ENCODE data around the gene CDCA7L.

The CDCA7L gene

DNA sequence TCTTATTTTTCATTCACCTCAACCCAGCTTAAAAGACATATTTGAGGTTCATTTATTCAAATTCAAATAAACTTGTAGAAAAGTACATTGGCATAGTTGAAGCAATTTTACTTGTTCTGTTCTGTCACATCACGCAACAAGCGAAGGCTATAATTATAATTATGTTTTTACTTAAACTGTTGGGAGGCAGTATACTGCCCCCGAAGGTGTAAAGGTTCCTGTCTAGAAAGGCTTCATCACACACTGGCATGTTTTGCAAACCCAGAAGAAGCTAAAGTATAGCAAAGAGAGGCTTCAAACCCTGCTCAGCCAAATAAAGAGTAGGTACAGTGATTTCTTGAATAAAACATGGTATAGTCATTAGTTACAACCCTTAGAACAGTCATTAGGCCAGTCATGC lies 62.6 kb downstream of the CDCA7L start:
- TF ChIP-seq TCF12 (IDR thresholded peaks at IDR 0.05; ENCODE audit: low read depth), result no peak
- no peak for TF ChIP-seq FOXM1 (IDR thresholded peaks at IDR 0.05; ENCODE audit: borderline replicate concordance, low read depth)
- TF ChIP-seq, protein P1, sequence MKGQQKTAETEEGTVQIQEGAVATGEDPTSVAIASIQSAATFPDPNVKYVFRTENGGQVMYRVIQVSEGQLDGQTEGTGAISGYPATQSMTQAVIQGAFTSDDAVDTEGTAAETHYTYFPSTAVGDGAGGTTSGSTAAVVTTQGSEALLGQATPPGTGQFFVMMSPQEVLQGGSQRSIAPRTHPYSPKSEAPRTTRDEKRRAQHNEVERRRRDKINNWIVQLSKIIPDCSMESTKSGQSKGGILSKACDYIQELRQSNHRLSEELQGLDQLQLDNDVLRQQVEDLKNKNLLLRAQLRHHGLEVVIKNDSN (IDR thresholded peaks at IDR 0.05), result no peak
- no peak for TF ChIP-seq TEAD4 (IDR thresholded peaks at IDR 0.05)
- TF ChIP-seq RAD21 (IDR thresholded peaks at IDR 0.05; ENCODE audit: low read depth), result no peak
- TF ChIP-seq, protein P2, sequence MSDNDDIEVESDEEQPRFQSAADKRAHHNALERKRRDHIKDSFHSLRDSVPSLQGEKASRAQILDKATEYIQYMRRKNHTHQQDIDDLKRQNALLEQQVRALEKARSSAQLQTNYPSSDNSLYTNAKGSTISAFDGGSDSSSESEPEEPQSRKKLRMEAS (IDR thresholded peaks at IDR 0.05), result no peak
- no peak for TF ChIP-seq EGR1 (IDR thresholded peaks at IDR 0.05)
- TF ChIP-seq YY1 (IDR thresholded peaks at IDR 0.05; ENCODE audit: low read depth), result no peak

DNA sequence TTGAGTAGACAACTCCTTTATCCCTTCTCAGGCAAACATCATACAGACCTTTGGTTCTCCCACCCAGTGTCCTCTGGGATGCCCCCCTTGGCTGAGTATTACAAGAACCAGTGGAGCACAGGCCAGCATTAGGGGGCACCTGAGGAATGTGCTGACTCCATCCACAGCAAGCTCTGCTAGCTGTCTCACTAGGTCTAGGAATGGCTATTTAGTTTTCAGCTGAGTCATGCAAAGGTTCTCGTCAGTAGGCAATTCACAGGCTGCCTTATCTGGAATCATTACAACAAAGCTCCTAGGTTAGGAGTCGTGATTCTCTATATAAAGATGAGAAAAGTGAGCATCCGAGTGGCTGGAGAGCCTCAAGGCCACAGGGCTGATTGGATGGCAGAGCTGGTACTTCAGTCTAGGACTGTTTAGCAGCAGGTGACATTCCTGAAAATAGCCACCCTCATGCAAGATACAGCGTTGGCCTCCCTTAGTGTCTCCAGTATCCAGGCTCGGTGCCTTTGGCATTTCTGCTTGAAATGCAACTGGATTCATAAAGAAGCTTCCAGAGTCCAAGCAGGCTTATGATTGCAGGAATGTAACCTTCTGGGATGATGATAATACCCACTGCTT lies 75.8 kb downstream of the CDCA7L start:
- TF ChIP-seq, protein P3, sequence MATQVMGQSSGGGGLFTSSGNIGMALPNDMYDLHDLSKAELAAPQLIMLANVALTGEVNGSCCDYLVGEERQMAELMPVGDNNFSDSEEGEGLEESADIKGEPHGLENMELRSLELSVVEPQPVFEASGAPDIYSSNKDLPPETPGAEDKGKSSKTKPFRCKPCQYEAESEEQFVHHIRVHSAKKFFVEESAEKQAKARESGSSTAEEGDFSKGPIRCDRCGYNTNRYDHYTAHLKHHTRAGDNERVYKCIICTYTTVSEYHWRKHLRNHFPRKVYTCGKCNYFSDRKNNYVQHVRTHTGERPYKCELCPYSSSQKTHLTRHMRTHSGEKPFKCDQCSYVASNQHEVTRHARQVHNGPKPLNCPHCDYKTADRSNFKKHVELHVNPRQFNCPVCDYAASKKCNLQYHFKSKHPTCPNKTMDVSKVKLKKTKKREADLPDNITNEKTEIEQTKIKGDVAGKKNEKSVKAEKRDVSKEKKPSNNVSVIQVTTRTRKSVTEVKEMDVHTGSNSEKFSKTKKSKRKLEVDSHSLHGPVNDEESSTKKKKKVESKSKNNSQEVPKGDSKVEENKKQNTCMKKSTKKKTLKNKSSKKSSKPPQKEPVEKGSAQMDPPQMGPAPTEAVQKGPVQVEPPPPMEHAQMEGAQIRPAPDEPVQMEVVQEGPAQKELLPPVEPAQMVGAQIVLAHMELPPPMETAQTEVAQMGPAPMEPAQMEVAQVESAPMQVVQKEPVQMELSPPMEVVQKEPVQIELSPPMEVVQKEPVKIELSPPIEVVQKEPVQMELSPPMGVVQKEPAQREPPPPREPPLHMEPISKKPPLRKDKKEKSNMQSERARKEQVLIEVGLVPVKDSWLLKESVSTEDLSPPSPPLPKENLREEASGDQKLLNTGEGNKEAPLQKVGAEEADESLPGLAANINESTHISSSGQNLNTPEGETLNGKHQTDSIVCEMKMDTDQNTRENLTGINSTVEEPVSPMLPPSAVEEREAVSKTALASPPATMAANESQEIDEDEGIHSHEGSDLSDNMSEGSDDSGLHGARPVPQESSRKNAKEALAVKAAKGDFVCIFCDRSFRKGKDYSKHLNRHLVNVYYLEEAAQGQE (IDR thresholded peaks at IDR 0.05; ENCODE audit: low read depth), result no peak
- no peak for TF ChIP-seq YY1 (IDR thresholded peaks at IDR 0.05; ENCODE audit: low read depth)
- no peak for TF ChIP-seq FOXM1 (IDR thresholded peaks at IDR 0.05; ENCODE audit: borderline replicate concordance, low read depth)

DNA sequence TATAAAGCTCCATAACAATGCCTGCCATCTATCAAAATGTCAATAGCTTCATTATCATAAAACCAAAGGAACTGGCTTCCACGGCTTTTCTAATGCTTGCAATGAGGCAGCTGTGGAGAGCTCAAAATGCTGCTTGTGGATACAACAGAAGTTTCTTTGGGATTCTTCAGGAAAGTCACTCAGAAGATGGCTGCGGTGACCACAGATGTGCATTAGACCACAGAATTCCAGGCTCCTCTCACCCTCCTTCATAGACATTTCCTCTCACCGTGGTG lies 77.2 kb downstream of the CDCA7L start:
- TF ChIP-seq YY1 (IDR thresholded peaks at IDR 0.05; ENCODE audit: low read depth), result no peak
- TF ChIP-seq FOXM1 (IDR thresholded peaks at IDR 0.05; ENCODE audit: borderline replicate concordance, low read depth), result no peak
- TF ChIP-seq ZBTB7A (IDR thresholded peaks at IDR 0.05; ENCODE audit: low read depth), result no peak
- no peak for TF ChIP-seq EGR1 (IDR thresholded peaks at IDR 0.05)
- TF ChIP-seq, protein P2 (IDR thresholded peaks at IDR 0.05), result no peak
- TF ChIP-seq TAF1 (IDR thresholded peaks at IDR 0.05; ENCODE audit: low read depth), result no peak
- no peak for TF ChIP-seq CEBPB (IDR thresholded peaks at IDR 0.05)
- TF ChIP-seq, protein P1 (IDR thresholded peaks at IDR 0.05), result no peak
- TF ChIP-seq, protein P3 (IDR thresholded peaks at IDR 0.05; ENCODE audit: low read depth), result no peak
- TF ChIP-seq TEAD4 (IDR thresholded peaks at IDR 0.05), result no peak
- no peak for TF ChIP-seq NFIC (IDR thresholded peaks at IDR 0.05)
- no peak for TF ChIP-seq TCF12 (IDR thresholded peaks at IDR 0.05; ENCODE audit: low read depth)
- no peak for TF ChIP-seq RAD21 (IDR thresholded peaks at IDR 0.05; ENCODE audit: low read depth)
- TF ChIP-seq CREB1 (IDR thresholded peaks at IDR 0.05; ENCODE audit: low read depth), result no peak
- no peak for TF ChIP-seq EP300 (IDR thresholded peaks at IDR 0.05; ENCODE audit: borderline replicate concordance)

DNA sequence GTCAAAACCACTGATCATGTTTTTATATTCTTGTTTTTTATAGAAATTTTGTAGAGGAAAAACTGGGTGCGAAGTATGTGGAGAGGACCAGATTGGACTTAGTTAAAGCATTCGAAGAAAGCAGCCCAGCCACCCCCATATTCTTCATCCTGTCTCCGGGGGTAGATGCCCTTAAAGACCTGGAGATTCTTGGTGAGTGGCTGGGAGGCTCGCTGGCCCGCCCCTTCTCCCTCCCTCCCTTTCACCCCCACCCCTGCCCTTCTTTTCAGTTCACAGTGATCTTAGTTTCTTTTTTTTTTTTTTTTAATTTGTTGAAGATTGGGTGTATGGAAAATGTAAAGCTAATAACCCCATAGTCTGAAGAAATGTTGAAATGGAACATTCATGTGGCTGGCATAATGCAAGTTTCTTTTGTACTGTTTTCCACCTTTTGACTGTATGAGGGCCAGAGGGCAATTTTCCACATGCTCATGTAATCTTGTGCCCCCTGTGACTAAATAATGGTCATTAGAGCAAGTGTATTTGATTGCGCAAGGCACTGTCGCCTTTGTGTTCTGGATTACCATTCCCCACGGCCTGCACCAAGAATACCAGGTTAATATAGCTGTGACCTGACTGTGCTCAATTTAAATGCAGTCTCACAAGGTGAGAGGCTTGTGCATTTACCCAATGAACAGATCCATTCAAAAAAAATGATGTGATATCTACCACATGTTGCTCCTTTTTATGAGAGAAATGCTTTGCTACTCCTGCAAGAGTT lies 77.7 kb downstream of the CDCA7L start:
- TF ChIP-seq CREB1 (IDR thresholded peaks at IDR 0.05; ENCODE audit: low read depth) (no peak), CEBPB (IDR thresholded peaks at IDR 0.05) (peak; percentile 87), TCF12 (IDR thresholded peaks at IDR 0.05; ENCODE audit: low read depth) (no peak)
- TF ChIP-seq, protein P1 (IDR thresholded peaks at IDR 0.05), result no peak

DNA sequence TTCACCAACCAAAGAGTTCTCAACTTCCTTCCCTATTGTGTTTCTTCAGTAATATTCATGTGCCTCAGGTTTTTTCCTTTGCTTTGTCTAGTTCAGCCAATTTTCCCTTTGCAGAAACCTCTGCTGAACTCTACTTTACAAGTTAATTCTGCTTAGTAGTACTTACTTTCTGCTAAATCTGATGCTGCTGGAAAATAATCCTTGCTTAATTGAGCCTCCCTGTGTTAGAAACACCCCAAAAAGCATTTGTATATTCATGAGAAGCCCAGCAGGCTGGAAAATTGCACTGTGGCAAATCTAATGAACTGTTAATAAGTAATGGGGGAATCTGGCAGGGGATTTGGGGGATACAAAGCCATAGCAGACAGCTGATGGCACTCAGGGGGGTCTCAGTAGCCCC lies 78.5 kb downstream of the CDCA7L start:
- TF ChIP-seq CEBPB (IDR thresholded peaks at IDR 0.05), result no peak
- no peak for TF ChIP-seq ZBTB7A (IDR thresholded peaks at IDR 0.05; ENCODE audit: low read depth)
- no peak for TF ChIP-seq EP300 (IDR thresholded peaks at IDR 0.05; ENCODE audit: borderline replicate concordance)
- no peak for TF ChIP-seq RAD21 (IDR thresholded peaks at IDR 0.05; ENCODE audit: low read depth)
- no peak for TF ChIP-seq CREB1 (IDR thresholded peaks at IDR 0.05; ENCODE audit: low read depth)
- TF ChIP-seq NFIC (IDR thresholded peaks at IDR 0.05), result no peak
- TF ChIP-seq, protein P1 (IDR thresholded peaks at IDR 0.05), result no peak
- TF ChIP-seq YY1 (IDR thresholded peaks at IDR 0.05; ENCODE audit: low read depth), result no peak
- TF ChIP-seq, protein P2 (IDR thresholded peaks at IDR 0.05), result no peak
- TF ChIP-seq FOXM1 (IDR thresholded peaks at IDR 0.05; ENCODE audit: borderline replicate concordance, low read depth), result no peak
- no peak for TF ChIP-seq EGR1 (IDR thresholded peaks at IDR 0.05)
- TF ChIP-seq, protein P3 (IDR thresholded peaks at IDR 0.05; ENCODE audit: low read depth), result no peak
- TF ChIP-seq TEAD4 (IDR thresholded peaks at IDR 0.05), result no peak
- no peak for TF ChIP-seq TCF12 (IDR thresholded peaks at IDR 0.05; ENCODE audit: low read depth)

All from Ishikawa (cell line).